H9 (cell line): Measurements from ENCODE around the gene CPLX1. TPM values are rescaled to one million over a fixed set of nuclear protein-coding genes. Genes with fewer than 3 reads are reported as not detected.
A peak's percentile ranks its signal among the peaks of the same experiment; 100 is the strongest.

Source experiments
- DNase-seq: peaks from one replicate; pipeline ENCODE4 v3.0.0-alpha.2; 2017
- H2AFZ ChIP-seq: one replicate; pipeline ENCODE4 v1.6.1; 2013; ENCODE audit warnings: mild to moderate bottlenecking, low read length, control low read depth, moderate library complexity
- H2AK5ac ChIP-seq: 2 replicates; pipeline ENCODE4 v1.6.1; 2013; ENCODE audit warnings: low read length, control low read depth, mixed read lengths; ENCODE audit not compliant: insufficient read length
- H2BK120ac ChIP-seq: one replicate; pipeline ENCODE4 v1.6.1; 2013; ENCODE audit warnings: low read depth, mild to moderate bottlenecking, low read length, control low read depth, inconsistent platforms; ENCODE audit not compliant: poor library complexity, severe bottlenecking
- H2BK12ac ChIP-seq: 2 replicates; pipeline ENCODE4 v1.6.1; 2013; ENCODE audit warnings: low read length, control low read depth, mixed read lengths, low read depth; ENCODE audit not compliant: insufficient read length
- H2BK15ac ChIP-seq: 2 replicates; pipeline ENCODE4 v1.6.1; 2013; ENCODE audit warnings: low read depth, low read length, control low read depth
- H2BK20ac ChIP-seq: one replicate; pipeline ENCODE4 v1.6.1; 2013; ENCODE audit warnings: low read depth, mild to moderate bottlenecking, low read length, control low read depth, inconsistent platforms; ENCODE audit not compliant: poor library complexity, severe bottlenecking
- H2BK5ac ChIP-seq: 2 replicates; pipeline ENCODE4 v1.6.1; 2013; ENCODE audit warnings: low read length, control low read depth, mixed read lengths; ENCODE audit not compliant: insufficient read length
- H3K14ac ChIP-seq: 2 replicates; pipeline ENCODE4 v1.6.1; 2013; ENCODE audit warnings: low read length, control low read depth; ENCODE audit not compliant: insufficient read depth
- H3K18ac ChIP-seq: 2 replicates; pipeline ENCODE4 v1.6.1; 2013; ENCODE audit warnings: low read depth, mild to moderate bottlenecking, mixed read lengths, low read length, control low read depth; ENCODE audit not compliant: insufficient read length
- H3K23ac ChIP-seq: 2 replicates; pipeline ENCODE4 v1.6.1; 2013; ENCODE audit warnings: low read length, control low read depth, mixed read lengths, low read depth; ENCODE audit not compliant: insufficient read length
- H3K23me2 ChIP-seq: 2 replicates; pipeline ENCODE4 v1.6.1; 2013; ENCODE audit warnings: low read depth, mild to moderate bottlenecking, mixed read lengths, low read length, control low read depth; ENCODE audit not compliant: insufficient read length, poor library complexity, severe bottlenecking
- H3K27ac ChIP-seq: 2 replicates; pipeline ENCODE4 v1.5.1; 2013; ENCODE audit warnings: low read length, control low read depth, mixed read lengths, low read depth; ENCODE audit not compliant: insufficient read length
- H3K27me3 ChIP-seq: 2 replicates; pipeline ENCODE4 v1.6.1; 2013; ENCODE audit warnings: low read length, control low read depth, inconsistent platforms; ENCODE audit not compliant: insufficient read depth
- H3K4ac ChIP-seq: 2 replicates; pipeline ENCODE4 v1.6.1; 2013; ENCODE audit warnings: low read depth, mild to moderate bottlenecking, control low read depth, inconsistent platforms, low read length, moderate library complexity
- H3K4me1 ChIP-seq: 2 replicates; pipeline ENCODE4 v1.6.1; 2013; ENCODE audit warnings: low read length, control low read depth, inconsistent platforms; ENCODE audit not compliant: insufficient read depth
- H3K4me2 ChIP-seq: 2 replicates; pipeline ENCODE4 v1.6.1; 2013; ENCODE audit warnings: low read length, control low read depth, mixed read lengths; ENCODE audit not compliant: insufficient read length, insufficient read depth
- H3K56ac ChIP-seq: 2 replicates; pipeline ENCODE4 v1.6.1; 2013; ENCODE audit warnings: low read depth, mild to moderate bottlenecking, mixed read lengths, low read length, control low read depth; ENCODE audit not compliant: insufficient read length
- H3K79me1 ChIP-seq: 2 replicates; pipeline ENCODE4 v1.6.1; 2013; ENCODE audit warnings: low read depth, mild to moderate bottlenecking, moderate library complexity, low read length, control low read depth, inconsistent platforms; ENCODE audit not compliant: insufficient read depth, poor library complexity, severe bottlenecking
- H3K79me2 ChIP-seq: 2 replicates; pipeline ENCODE4 v1.6.1; 2013; ENCODE audit warnings: low read length, control low read depth, inconsistent platforms; ENCODE audit not compliant: insufficient read depth
- H3K9ac ChIP-seq: 2 replicates; pipeline ENCODE4 v1.6.1; 2013; ENCODE audit warnings: low read length, control low read depth, mixed read lengths; ENCODE audit not compliant: insufficient read length; ENCODE audit errors: extremely low read depth
- H3K9me3 ChIP-seq: one replicate; pipeline ENCODE4 v1.6.1; 2013; ENCODE audit warnings: low read depth, low read length, inconsistent platforms; ENCODE audit not compliant: control insufficient read depth
- H3T11ph ChIP-seq: one replicate; pipeline ENCODE4 v1.6.1; 2013; ENCODE audit warnings: mild to moderate bottlenecking, low read length, control low read depth, inconsistent platforms
- H4K20me1 ChIP-seq: one replicate; pipeline ENCODE4 v1.6.1; 2013; ENCODE audit not compliant: control insufficient read depth, insufficient read length, insufficient read depth
- H4K5ac ChIP-seq: 2 replicates; pipeline ENCODE4 v1.6.1; 2013; ENCODE audit warnings: low read depth, mild to moderate bottlenecking, mixed read lengths, low read length, control low read depth; ENCODE audit not compliant: insufficient read length
- H4K8ac ChIP-seq: replicated peaks from 2 replicates; pipeline ENCODE4 v1.6.1; 2013; ENCODE audit warnings: low read length, control low read depth, mixed read lengths, low read depth; ENCODE audit not compliant: insufficient read length
- H4K91ac ChIP-seq: 2 replicates; pipeline ENCODE4 v1.6.1; 2013; ENCODE audit warnings: low read depth, mild to moderate bottlenecking, moderate library complexity, mixed read lengths, low read length, control low read depth; ENCODE audit not compliant: insufficient read length
- H3K27ac Mint-ChIP-seq, 3 experiments: 2 replicates in 2 of 3; 3 replicates in 1 of 3; pipeline ENCODE4 v1.8.0; 2020 to 2021; ENCODE audit warnings: mixed read lengths in 3 of 3, mild to moderate bottlenecking in 1 of 3, moderate library complexity in 1 of 3
- H3K27me3 Mint-ChIP-seq: 2 replicates; pipeline ENCODE4 v1.8.0; 2021; ENCODE audit warnings: low read depth, mild to moderate bottlenecking, moderate library complexity, mixed read lengths
- H3K36me3 Mint-ChIP-seq, 3 experiments: 2 replicates in 2 of 3; 3 replicates in 1 of 3; pipeline ENCODE4 v1.8.0; 2020 to 2021; ENCODE audit warnings: low read depth in 3 of 3, mixed read lengths in 3 of 3; ENCODE audit not compliant: insufficient read depth in 1 of 3
- H3K4me1 Mint-ChIP-seq, 2 experiments: 2 replicates each; pipeline ENCODE4 v1.8.0; 2020; ENCODE audit warnings: mixed read lengths in 2 of 2
- H3K4me3 Mint-ChIP-seq, 2 experiments: 2 replicates in 1 of 2; 3 replicates in 1 of 2; pipeline ENCODE4 v1.8.0; 2020 to 2021; ENCODE audit warnings: mild to moderate bottlenecking in 2 of 2, mixed read lengths in 2 of 2, moderate library complexity in 1 of 2
- H3K9me3 Mint-ChIP-seq, 2 experiments: 2 replicates in 1 of 2; 3 replicates in 1 of 2; pipeline ENCODE4 v1.8.0; 2020; ENCODE audit warnings: mild to moderate bottlenecking in 2 of 2, mixed read lengths in 2 of 2, moderate library complexity in 1 of 2
- WGBS: extraction: QIAGEN DNeasy Blood & Tissue Kit; methylation state at CpG from one replicate; pipeline ENCODE4 v1.1.7; 2013; ENCODE audit warnings: missing lambda C conversion rate, low lambda C conversion rate, mixed read lengths; ENCODE audit not compliant: insufficient read length; ENCODE audit errors: extremely low coverage; 5-methylcytosine and 5-hydroxymethylcytosine counted together
- total RNA-seq: library from RNA; stranded (reverse); gene quantifications from 2 replicates; pipeline ENCODE4 v1.2.1, GENCODE V29; 2021
- TF ChIP-seq, protein P1 (sequence below): fragments of 200-600 bp; sonication (generic); conservative IDR thresholded peaks from 3 replicates; pipeline ENCODE4 v1.8.0; 2021; ENCODE audit warnings: antibody characterized with exemption, mild to moderate bottlenecking

Gene CPLX1
- total RNA-seq, 1 experiment from 2014 or later = 0.90 TPM

DNA sequence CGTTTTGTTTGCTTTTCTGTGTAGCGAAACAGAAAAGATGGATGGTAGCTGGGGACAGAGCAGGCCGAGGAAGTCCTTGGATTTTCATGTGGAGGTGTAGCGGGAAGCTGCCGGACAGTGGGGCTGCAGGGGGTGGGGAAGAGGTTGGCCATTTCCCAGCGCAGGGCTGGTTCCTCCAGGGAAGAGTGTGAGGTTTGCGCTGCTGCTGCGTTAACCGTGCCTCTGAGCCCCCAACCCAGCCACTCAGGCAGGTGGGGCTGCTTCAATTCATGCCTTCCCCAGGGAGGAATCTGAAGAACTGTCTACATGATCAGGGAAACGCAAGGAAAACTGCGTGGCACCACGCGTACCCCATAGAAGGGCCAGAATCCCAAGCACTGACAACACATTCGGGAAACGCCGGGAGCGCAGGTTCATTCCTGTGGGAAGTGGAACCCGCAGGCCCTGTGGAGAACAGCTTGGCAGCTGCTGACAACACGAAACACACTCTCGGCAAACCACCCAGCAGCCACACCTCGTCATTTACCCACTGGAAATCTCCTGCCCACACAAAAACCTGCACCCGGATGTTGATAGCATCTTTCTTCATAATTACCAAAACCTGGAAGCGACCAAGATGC, 62.6 kb downstream of the CPLX1 start:
- H3K4me2 ChIP-seq = no peak overlapping the region
- H3K27me3 Mint-ChIP-seq = peaks cover 6% of the 10 kb centered on the region
- no peak overlapping the region for H3K27ac ChIP-seq
- no peaks in the 10 kb centered on the region for H3K4me1 ChIP-seq
- no peak overlapping the region for H4K91ac ChIP-seq
- DNase-seq = no peak
- no peak overlapping the region for H2BK20ac ChIP-seq
- no peak overlapping the region for H2BK12ac ChIP-seq
- peaks cover 12 to 14% of the 10 kb centered on the region in 2 experiments for H3K4me1 Mint-ChIP-seq
- H4K8ac ChIP-seq = no peak overlapping the region
- no peak overlapping the region for H3K4ac ChIP-seq
- TF ChIP-seq, protein P1, sequence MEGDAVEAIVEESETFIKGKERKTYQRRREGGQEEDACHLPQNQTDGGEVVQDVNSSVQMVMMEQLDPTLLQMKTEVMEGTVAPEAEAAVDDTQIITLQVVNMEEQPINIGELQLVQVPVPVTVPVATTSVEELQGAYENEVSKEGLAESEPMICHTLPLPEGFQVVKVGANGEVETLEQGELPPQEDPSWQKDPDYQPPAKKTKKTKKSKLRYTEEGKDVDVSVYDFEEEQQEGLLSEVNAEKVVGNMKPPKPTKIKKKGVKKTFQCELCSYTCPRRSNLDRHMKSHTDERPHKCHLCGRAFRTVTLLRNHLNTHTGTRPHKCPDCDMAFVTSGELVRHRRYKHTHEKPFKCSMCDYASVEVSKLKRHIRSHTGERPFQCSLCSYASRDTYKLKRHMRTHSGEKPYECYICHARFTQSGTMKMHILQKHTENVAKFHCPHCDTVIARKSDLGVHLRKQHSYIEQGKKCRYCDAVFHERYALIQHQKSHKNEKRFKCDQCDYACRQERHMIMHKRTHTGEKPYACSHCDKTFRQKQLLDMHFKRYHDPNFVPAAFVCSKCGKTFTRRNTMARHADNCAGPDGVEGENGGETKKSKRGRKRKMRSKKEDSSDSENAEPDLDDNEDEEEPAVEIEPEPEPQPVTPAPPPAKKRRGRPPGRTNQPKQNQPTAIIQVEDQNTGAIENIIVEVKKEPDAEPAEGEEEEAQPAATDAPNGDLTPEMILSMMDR = no peak
- H3K9me3 ChIP-seq = no peaks in the 10 kb centered on the region
- H3K9ac ChIP-seq = no peak overlapping the region
- peaks cover 10 to 31% of the 10 kb centered on the region in 2 experiments for H3K9me3 Mint-ChIP-seq
- H2BK5ac ChIP-seq = no peak overlapping the region
- no peaks in the 10 kb centered on the region for H3K23me2 ChIP-seq
- H2BK15ac ChIP-seq = no peak overlapping the region
- no peak overlapping the region for H3T11ph ChIP-seq
- no CpG with 5 or more reads among the region's 23 CpGs for WGBS
- no peak overlapping the region for H3K14ac ChIP-seq
- H3K36me3 Mint-ChIP-seq = peaks cover 68 to 87% (median 85%) of the 10 kb centered on the region in 3 experiments
- H2BK120ac ChIP-seq = no peak overlapping the region
- no peak overlapping the region for H2AK5ac ChIP-seq
- no peak overlapping the region for H3K23ac ChIP-seq
- no peak overlapping the region for H2AFZ ChIP-seq
- H3K27me3 ChIP-seq = no peaks in the 10 kb centered on the region
- H3K79me2 ChIP-seq = no peaks in the 10 kb centered on the region
- H3K27ac Mint-ChIP-seq = peak overlapping the region in 1 of 3 experiments; percentile 46; a peak in 1 of 7 replicates
- H3K18ac ChIP-seq = no peak overlapping the region
- H3K79me1 ChIP-seq = no peaks in the 10 kb centered on the region
- no peak overlapping the region for H3K4me3 Mint-ChIP-seq
- no peak overlapping the region for H4K5ac ChIP-seq
- H4K20me1 ChIP-seq = no peaks in the 10 kb centered on the region
- H3K56ac ChIP-seq = no peak overlapping the region
